ENCODE measurements around the gene ZEB1. TPM values are rescaled to one million over a fixed set of nuclear protein-coding genes. Genes with fewer than 3 reads are reported as not detected.

Gene ZEB1
- total RNA-seq, 4 donors from 2014 or later = 64.3 to 113 (median 96.7) TPM

- no peak for TF ChIP-seq CTCF (IDR thresholded peaks at IDR 0.05; ENCODE audit: low read depth)
Observed at GRCh38 chr10:31303212-31303611, 15.8 kb upstream of the ZEB1 start.

GRCh38 chr10:31304291-31304970 is 14.6 kb upstream of the ZEB1 start:
- TF ChIP-seq CTCF (IDR thresholded peaks at IDR 0.05; ENCODE audit: low read depth) = no peak

GRCh38 chr10:31313396-31313795 is 5.6 kb upstream of the ZEB1 start:
- no peak for TF ChIP-seq CTCF (IDR thresholded peaks at IDR 0.05; ENCODE audit: low read depth)

- no peak for TF ChIP-seq CTCF (IDR thresholded peaks at IDR 0.05; ENCODE audit: low read depth)
Observed at GRCh38 chr10:31314256-31315150, 4.5 kb upstream of the ZEB1 start.

GRCh38 chr10:31315453-31315852 is 3.6 kb upstream of the ZEB1 start:
- TF ChIP-seq CTCF (IDR thresholded peaks at IDR 0.05; ENCODE audit: low read depth) = no peak

GRCh38 chr10:31317171-31317570 is 1.8 kb upstream of the ZEB1 start:
- TF ChIP-seq CTCF (IDR thresholded peaks at IDR 0.05; ENCODE audit: low read depth) = no peak

- no peak for TF ChIP-seq CTCF (IDR thresholded peaks at IDR 0.05; ENCODE audit: low read depth)
Observed at GRCh38 chr10:31317652-31318381, 1.2 kb upstream of the ZEB1 start.

Measured in subcutaneous adipose tissue (tissue), 4 donors.